ENCODE measurements around the gene SLC6A6. TPM values are rescaled to one million over a fixed set of nuclear protein-coding genes. Genes with fewer than 3 reads are reported as not detected.

SLC6A6 gene
- total RNA-seq, 1 experiment from 2014 or later: 72.6 TPM

GRCh38 chr3:14536837-14537589 is 134.6 kb downstream of the SLC6A6 start:
- Histone ChIP-seq H3K4me1 (ENCODE audit: insufficient read depth, low read length) (peaks cover 12% of the 10 kb centered on the region), H3K27ac (ENCODE audit: insufficient read length, low read depth, low read length) (no peak overlapping the region)

More at GRCh38 chr3:14536837-14537589, 134.6 kb downstream of the SLC6A6 start:
- Histone ChIP-seq H4K20me1 (ENCODE audit: control insufficient read depth, insufficient read depth, insufficient read length) (no peaks in the 10 kb centered on the region), H3K23me2 (ENCODE audit: insufficient read length, low read depth, low read length, poor library complexity, severe bottlenecking) (no peaks in the 10 kb centered on the region), H3K9ac (ENCODE audit: extremely low read depth, insufficient read length, low read length) (no peak overlapping the region), H3K23ac (ENCODE audit: insufficient read length, low read depth, low read length) (no peak overlapping the region), H3T11ph (ENCODE audit: low read length) (no peak overlapping the region), H3K79me1 (ENCODE audit: insufficient read depth, low read depth, low read length, poor library complexity, severe bottlenecking) (no peaks in the 10 kb centered on the region), H2AK5ac (ENCODE audit: insufficient read length, low read length) (no peak overlapping the region), H2AFZ (ENCODE audit: low read length) (no peak overlapping the region), H2BK15ac (ENCODE audit: low read depth, low read length) (no peak overlapping the region), H4K91ac (ENCODE audit: insufficient read length, low read depth, low read length) (no peak overlapping the region), H2BK12ac (ENCODE audit: insufficient read length, low read depth, low read length) (no peak overlapping the region), H3K14ac (ENCODE audit: insufficient read depth, low read length) (no peak overlapping the region; the same call in 1 of the 2 replicates), H2BK120ac (ENCODE audit: low read depth, low read length, poor library complexity, severe bottlenecking) (no peak overlapping the region), H3K4me2 (ENCODE audit: insufficient read depth, insufficient read length, low read length) (no peak overlapping the region), H4K5ac (ENCODE audit: insufficient read length, low read depth, low read length) (no peak overlapping the region), H2BK20ac (ENCODE audit: low read depth, low read length, poor library complexity, severe bottlenecking) (no peak overlapping the region), H3K27me3 (ENCODE audit: insufficient read depth, low read length) (no peaks in the 10 kb centered on the region), H3K4ac (ENCODE audit: low read depth, low read length) (no peak overlapping the region), H3K9me3 (ENCODE audit: control insufficient read depth, low read depth, low read length) (no peaks in the 10 kb centered on the region), H4K8ac (replicated peaks; ENCODE audit: insufficient read length, low read depth, low read length) (no peak overlapping the region), H2BK5ac (ENCODE audit: insufficient read length, low read length) (no peak overlapping the region), H3K18ac (ENCODE audit: insufficient read length, low read depth, low read length) (no peak overlapping the region), H3K56ac (ENCODE audit: insufficient read length, low read depth, low read length) (no peak overlapping the region), H3K79me2 (ENCODE audit: insufficient read depth, low read length) (no peaks in the 10 kb centered on the region)
- H3K9me3 Mint-ChIP-seq: no peaks in the 10 kb centered on the region
- H3K36me3 Mint-ChIP-seq (ENCODE audit: insufficient read depth in 1 of 3, low read depth in 3 of 3): no peaks in the 10 kb centered on the region
- DNase-seq: no peak
- H3K27me3 Mint-ChIP-seq (ENCODE audit: low read depth): peaks cover 6% of the 10 kb centered on the region; the same call in 1 of the 2 replicates
- no CpG with 5 or more reads among the region's 12 CpGs for WGBS (ENCODE audit: extremely low coverage, insufficient read length, low lambda C conversion rate)
- H3K27ac Mint-ChIP-seq: peak overlapping the region in 2 of 3 experiments; percentile 39 to 81; a peak in 3 of 7 replicates
- no peak overlapping the region; a peak in 1 of 5 replicates for H3K4me3 Mint-ChIP-seq
- peaks cover 58 to 62% of the 10 kb centered on the region in 2 experiments for H3K4me1 Mint-ChIP-seq
- TF ChIP-seq CTCF (conservative IDR thresholded peaks at IDR 0.05): no peak

All from H9 (cell line).